ENCODE data around the gene DLG2. TPM values are rescaled to one million over a fixed set of nuclear protein-coding genes. Genes with fewer than 3 reads are reported as not detected.

Gene DLG2
- total RNA-seq, 4 donors from 2014 or later = 11.0 to 34.2 (median 19.8) TPM

- Histone ChIP-seq H3K4me1 (peaks cover 0 to 6% (median 0%) of the 10 kb centered on the region in 3 donors), H3K4me3 (no peak overlapping the region), H3K27ac (no peak overlapping the region), H3K27me3 (no peaks in the 10 kb centered on the region), H3K9me3 (no peaks in the 10 kb centered on the region), H3K36me3 (no peaks in the 10 kb centered on the region)
- 32 to 45% methylated on average over 4 to 5 of the region's 5 CpGs for WGBS, 2 donors (ENCODE audit: low coverage in 1 of 2)
- ATAC-seq = no peak
- TF ChIP-seq POLR2AphosphoS5 (IDR thresholded peaks at IDR 0.05) (no peak), EP300 (IDR thresholded peaks at IDR 0.05) (no peak), CTCF (IDR thresholded peaks at IDR 0.05) (no peak), POLR2A (IDR thresholded peaks at IDR 0.05) (no peak)
Observed at GRCh38 chr11:84089072-84090057, 1537.8 kb downstream of the DLG2 start.

GRCh38 chr11:84071851-84072250, 1555.3 kb downstream of the DLG2 start:
- WGBS, 2 donors (ENCODE audit: low coverage in 1 of 2) = 81 to 89% methylated on average over 2 of the region's 2 CpGs
- Histone ChIP-seq H3K36me3 (no peaks in the 10 kb centered on the region), H3K4me3 (no peak overlapping the region), H3K27ac (no peak overlapping the region), H3K9me3 (no peaks in the 10 kb centered on the region), H3K27me3 (no peaks in the 10 kb centered on the region), H3K4me1 (no peaks in the 10 kb centered on the region)
- TF ChIP-seq CTCF (IDR thresholded peaks at IDR 0.05) = no peak
- no peak for TF ChIP-seq POLR2AphosphoS5 (IDR thresholded peaks at IDR 0.05)
- no peak for TF ChIP-seq EP300 (IDR thresholded peaks at IDR 0.05)
- no peak for TF ChIP-seq POLR2A (IDR thresholded peaks at IDR 0.05)
- no peak for ATAC-seq

GRCh38 chr11:84069048-84069447, 1558.1 kb downstream of the DLG2 start:
- no peaks in the 10 kb centered on the region for H3K27me3 ChIP-seq
- H3K4me1 ChIP-seq = no peaks in the 10 kb centered on the region
- TF ChIP-seq CTCF (IDR thresholded peaks at IDR 0.05) (no peak), EP300 (IDR thresholded peaks at IDR 0.05) (no peak), POLR2AphosphoS5 (IDR thresholded peaks at IDR 0.05) (no peak), POLR2A (IDR thresholded peaks at IDR 0.05) (no peak)
- WGBS, 2 donors (ENCODE audit: low coverage in 1 of 2) = 83 to 100% methylated on average over 1 of the region's 1 CpG
- no peaks in the 10 kb centered on the region for H3K36me3 ChIP-seq
- no peak overlapping the region for H3K4me3 ChIP-seq
- no peak overlapping the region for H3K27ac ChIP-seq
- H3K9me3 ChIP-seq = no peaks in the 10 kb centered on the region
- no peak for ATAC-seq

- WGBS, 2 donors (ENCODE audit: low coverage in 1 of 2) = 88 to 91% methylated on average over 1 of the region's 1 CpG
- no peaks in the 10 kb centered on the region for H3K27me3 ChIP-seq
- H3K9me3 ChIP-seq = no peaks in the 10 kb centered on the region
- ATAC-seq = no peak
- H3K4me1 ChIP-seq = peaks cover 0 to 5% (median 0%) of the 10 kb centered on the region in 3 donors
- no peak overlapping the region for H3K4me3 ChIP-seq
- TF ChIP-seq CTCF (IDR thresholded peaks at IDR 0.05) (no peak), POLR2AphosphoS5 (IDR thresholded peaks at IDR 0.05) (no peak), EP300 (IDR thresholded peaks at IDR 0.05) (no peak), POLR2A (IDR thresholded peaks at IDR 0.05) (no peak)
- no peak overlapping the region for H3K27ac ChIP-seq
- H3K36me3 ChIP-seq = no peaks in the 10 kb centered on the region
Observed at GRCh38 chr11:84061726-84062125, 1565.4 kb downstream of the DLG2 start.
